OCI-LY1 (cell line): ENCODE data around the gene MARK4.

Experiments
- H2AFZ ChIP-seq: fragments of 200-600 bp; sonication (generic), shearing (Covaris generic); 2 replicates; pipeline ENCODE4 v1.6.0; 2014; ENCODE audit warnings: antibody characterized with exemption, mild to moderate bottlenecking, low read length
- H3F3A ChIP-seq: fragments of 200-600 bp; sonication (generic), shearing (Covaris generic); 2 replicates; pipeline ENCODE4 v1.6.0; 2014; ENCODE audit warnings: mild to moderate bottlenecking, antibody characterized with exemption, low read length, moderate library complexity; ENCODE audit not compliant: insufficient read depth
- H3K27ac ChIP-seq: fragments of 200-600 bp; sonication (generic); 2 replicates; pipeline ENCODE4 v1.5.1; 2014; ENCODE audit warnings: low read length, mixed run types, mild to moderate bottlenecking, low read depth; ENCODE audit not compliant: poor library complexity, severe bottlenecking
- H3K27me3 ChIP-seq: fragments of 200-600 bp; sonication (generic); 2 replicates; pipeline ENCODE4 v1.6.0; 2014; ENCODE audit warnings: antibody characterized with exemption, mild to moderate bottlenecking, low read length, moderate library complexity; ENCODE audit not compliant: insufficient read depth
- H3K36me3 ChIP-seq: fragments of 200-600 bp; sonication (generic); 2 replicates; pipeline ENCODE4 v1.6.1; 2014; ENCODE audit warnings: mild to moderate bottlenecking, antibody characterized with exemption, low read length, moderate library complexity, mixed read lengths; ENCODE audit not compliant: insufficient read depth
- H3K4me1 ChIP-seq: fragments of 200-600 bp; sonication (generic); 2 replicates; pipeline ENCODE4 v1.5.1; 2014; ENCODE audit warnings: mild to moderate bottlenecking, low read length, moderate library complexity; ENCODE audit not compliant: insufficient read depth, severe bottlenecking
- H3K4me2 ChIP-seq: fragments of 200-600 bp; sonication (generic), shearing (Covaris generic); 2 replicates; pipeline ENCODE4 v1.6.1; 2014; ENCODE audit warnings: low read length
- H3K4me3 ChIP-seq: fragments of 200-600 bp; sonication (generic); 2 replicates; pipeline ENCODE4 v1.5.1; 2014; ENCODE audit warnings: low read length, low read depth, mild to moderate bottlenecking, mixed read lengths; ENCODE audit not compliant: poor library complexity, severe bottlenecking
- H3K79me2 ChIP-seq: fragments of 200-600 bp; shearing (Covaris generic); 2 replicates; pipeline ENCODE4 v1.6.1; 2016; ENCODE audit warnings: mixed run types, low read length, mixed read lengths; ENCODE audit not compliant: insufficient read depth
- H3K9ac ChIP-seq: fragments of 200-600 bp; sonication (generic), shearing (Covaris generic); 2 replicates; pipeline ENCODE4 v1.6.1; 2014; ENCODE audit warnings: mild to moderate bottlenecking, low read length, mixed read lengths
- H3K9me2 ChIP-seq: fragments of 200-600 bp; sonication (generic), shearing (Covaris generic); 2 replicates; pipeline ENCODE4 v1.6.1; 2014; ENCODE audit warnings: low read depth, mild to moderate bottlenecking, low read length, mixed read lengths
- H3K9me3 ChIP-seq: fragments of 200-600 bp; shearing (Covaris generic); 2 replicates; pipeline ENCODE4 v1.6.1; 2014; ENCODE audit warnings: low read length, mixed read lengths
- H4K20me1 ChIP-seq: fragments of 200-600 bp; sonication (generic), shearing (Covaris generic); 2 replicates; pipeline ENCODE4 v1.6.0; 2016; ENCODE audit warnings: mild to moderate bottlenecking, low read length; ENCODE audit not compliant: insufficient read depth
- CTCF ChIP-seq: fragments of 200-600 bp; sonication (generic), shearing (Covaris generic); IDR thresholded peaks from 2 replicates; pipeline ENCODE4 v1.5.1; 2017; ENCODE audit warnings: mild to moderate bottlenecking, antibody characterized with exemption, low read length, moderate library complexity, mixed read lengths
- EZH2 ChIP-seq: fragments of 200-600 bp; sonication (generic), shearing (Covaris generic); IDR thresholded peaks from 2 replicates; pipeline ENCODE4 v1.8.0; 2017; ENCODE audit warnings: borderline replicate concordance, mixed run types, mild to moderate bottlenecking, antibody characterized with exemption, low read length, moderate library complexity, mixed read lengths

The MARK4 gene

GRCh38 chr19:45346449-45346848, 95.4 kb downstream of the MARK4 start:
- H3K9me3 ChIP-seq = no peaks in the 10 kb centered on the region
- no peak overlapping the region for H3K4me2 ChIP-seq
- H3K9ac ChIP-seq = no peak overlapping the region

GRCh38 chr19:45347570-45348366, 96.7 kb downstream of the MARK4 start:
- no peaks in the 10 kb centered on the region for H4K20me1 ChIP-seq
- no peaks in the 10 kb centered on the region for H3K9me3 ChIP-seq
- no peaks in the 10 kb centered on the region for H3F3A ChIP-seq
- no peak for TF ChIP-seq CTCF
- TF ChIP-seq EZH2 = no peak
- H3K79me2 ChIP-seq = no peaks in the 10 kb centered on the region
- H3K4me1 ChIP-seq = no peaks in the 10 kb centered on the region
- H3K27me3 ChIP-seq = peaks cover 13% of the 10 kb centered on the region; the same call in 1 of the 2 replicates
- no peaks in the 10 kb centered on the region for H3K9me2 ChIP-seq
- no peak overlapping the region for H2AFZ ChIP-seq
- no peak overlapping the region for H3K4me3 ChIP-seq
- no peak overlapping the region for H3K9ac ChIP-seq
- H3K36me3 ChIP-seq = peaks cover 21% of the 10 kb centered on the region
- H3K27ac ChIP-seq = no peak overlapping the region
- no peak overlapping the region for H3K4me2 ChIP-seq

More at GRCh38 chr19:45346449-45346848, 95.4 kb downstream of the MARK4 start:
- Histone ChIP-seq H2AFZ (no peak overlapping the region), H3K27ac (no peak overlapping the region), H3K4me3 (no peak overlapping the region), H3K9me2 (no peaks in the 10 kb centered on the region), H3F3A (no peaks in the 10 kb centered on the region), H3K36me3 (peaks cover 8% of the 10 kb centered on the region), H3K79me2 (no peaks in the 10 kb centered on the region), H4K20me1 (no peaks in the 10 kb centered on the region), H3K27me3 (peaks cover 17% of the 10 kb centered on the region; the same call in 1 of the 2 replicates), H3K4me1 (no peaks in the 10 kb centered on the region)
- TF ChIP-seq CTCF (0 out of 2 replicates have a peak, but pooled peaks have one; percentile 26), EZH2 (no peak)

- Histone ChIP-seq H3K9me2 (no peaks in the 10 kb centered on the region), H3K4me3 (no peak overlapping the region), H3K9me3 (no peaks in the 10 kb centered on the region), H3K79me2 (no peaks in the 10 kb centered on the region), H3K4me2 (no peak overlapping the region), H3K27ac (no peak overlapping the region), H3K4me1 (no peaks in the 10 kb centered on the region), H3F3A (no peaks in the 10 kb centered on the region), H3K27me3 (peaks cover 13% of the 10 kb centered on the region; the same call in 1 of the 2 replicates), H4K20me1 (no peaks in the 10 kb centered on the region), H3K36me3 (peaks cover 29% of the 10 kb centered on the region), H2AFZ (no peak overlapping the region), H3K9ac (no peak overlapping the region)
- TF ChIP-seq CTCF (no peak), EZH2 (no peak)
Measured at GRCh38 chr19:45348367-45349125, 97.5 kb downstream of the MARK4 start.
